HG03095 (cell line): ENCODE measurements around the gene XPC.

Source experiments
- ATAC-seq: cut with Tn5 transposase; IDR thresholded peaks from one replicate; pipeline ENCODE4 v1.9.1; 2021; ENCODE audit warnings: moderate library complexity; ENCODE audit not compliant: unreplicated experiment

XPC gene

GRCh38 chr3:14208977-14209394, 30.6 kb upstream of the XPC start:
- no peak for ATAC-seq

GRCh38 chr3:14208168-14208567, 29.8 kb upstream of the XPC start:
- no peak for ATAC-seq

- ATAC-seq = no peak
Observed at GRCh38 chr3:14206548-14207177, 28.3 kb upstream of the XPC start.

DNA sequence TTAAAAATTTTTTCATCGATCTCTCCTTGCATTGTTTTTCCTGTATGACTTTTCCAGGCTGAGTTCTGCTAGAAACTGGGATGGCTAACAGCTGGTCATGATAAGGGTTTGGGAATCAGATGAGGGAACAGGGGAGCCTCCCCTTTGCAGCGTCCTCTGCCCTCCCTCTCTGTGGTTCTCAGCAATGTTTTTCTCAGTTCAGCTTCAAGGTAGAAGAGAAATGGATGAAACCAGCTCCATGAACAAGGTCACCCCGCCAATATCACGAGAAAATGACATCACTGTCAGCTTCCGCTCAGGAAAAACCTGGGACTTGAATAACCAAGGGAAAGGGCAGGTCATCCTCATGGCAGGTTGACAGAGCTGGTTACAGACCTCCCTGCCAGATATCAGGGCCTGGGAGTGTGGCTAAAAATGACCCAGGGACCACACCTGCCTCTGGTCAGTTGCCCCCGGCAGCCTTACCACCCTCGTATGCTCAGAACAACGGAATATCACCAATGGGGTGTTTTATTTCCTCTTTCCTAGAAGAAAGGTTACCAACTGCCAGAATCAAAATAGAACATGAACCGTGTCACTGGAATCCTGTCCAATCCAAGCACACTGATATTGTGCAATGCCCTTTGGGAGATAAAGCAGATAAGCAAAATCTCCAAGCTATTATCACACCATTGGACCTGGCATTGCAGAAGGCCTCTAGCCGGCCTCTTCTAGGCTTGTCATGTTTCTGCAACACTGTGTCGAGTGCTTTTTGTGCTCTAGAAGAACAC, 26.3 kb upstream of the XPC start:
- ATAC-seq = no peak

- ATAC-seq = no peak
Observed at GRCh38 chr3:14203521-14204079, 25.2 kb upstream of the XPC start.

DNA sequence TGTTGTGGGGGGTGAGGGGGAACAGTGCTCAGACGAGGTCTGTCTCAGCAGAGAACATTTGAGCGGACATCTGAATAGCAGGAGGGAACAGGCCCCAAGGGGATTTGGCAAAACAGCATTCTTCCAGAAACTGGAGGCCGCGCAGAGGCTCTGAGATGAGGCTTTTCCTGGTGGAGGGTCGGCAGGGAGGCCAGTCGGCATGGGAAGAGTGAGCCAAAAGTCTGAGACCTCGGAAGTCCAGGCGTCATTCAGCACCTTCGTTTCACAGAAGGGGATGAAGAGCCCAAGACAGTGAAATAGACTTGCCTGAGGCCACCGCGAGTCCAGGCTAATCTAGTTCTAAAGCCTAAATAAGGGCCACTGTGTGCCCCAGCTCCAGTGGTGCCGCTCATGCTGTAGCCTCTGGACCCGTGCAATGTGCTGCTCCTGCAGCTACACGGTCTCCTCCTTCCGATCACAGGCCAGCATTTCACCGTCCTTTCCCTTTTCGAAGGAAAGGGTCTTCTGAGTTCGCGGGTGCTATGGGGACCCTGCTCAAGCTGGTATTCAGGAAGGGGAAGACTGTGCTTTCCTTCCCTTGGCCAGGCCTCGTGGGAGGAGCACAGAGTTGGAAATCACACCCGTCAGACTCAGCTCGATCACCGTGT, 24.6 kb upstream of the XPC start:
- no peak for ATAC-seq

- no peak for ATAC-seq
Observed at GRCh38 chr3:14201940-14202684, 23.7 kb upstream of the XPC start.

DNA sequence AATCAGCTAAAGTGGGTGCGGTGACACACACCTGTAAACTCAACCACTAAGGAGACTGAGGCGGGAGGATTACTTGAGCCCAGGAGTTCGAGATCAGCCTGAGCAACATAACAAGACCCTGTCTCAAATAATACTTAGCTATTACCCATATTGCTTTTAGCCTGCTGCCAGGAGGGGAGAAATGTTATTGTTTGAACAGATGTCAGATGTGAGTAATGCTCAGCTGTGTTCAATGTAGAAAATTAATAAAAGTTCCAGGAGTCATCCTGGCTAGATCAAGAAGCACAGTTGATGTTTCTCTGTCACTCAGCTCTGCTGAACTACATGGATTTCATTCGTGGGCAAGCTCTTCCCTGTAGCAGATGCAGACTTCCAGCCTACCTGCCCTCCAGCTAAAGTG, 22.4 kb upstream of the XPC start:
- ATAC-seq = no peak

DNA sequence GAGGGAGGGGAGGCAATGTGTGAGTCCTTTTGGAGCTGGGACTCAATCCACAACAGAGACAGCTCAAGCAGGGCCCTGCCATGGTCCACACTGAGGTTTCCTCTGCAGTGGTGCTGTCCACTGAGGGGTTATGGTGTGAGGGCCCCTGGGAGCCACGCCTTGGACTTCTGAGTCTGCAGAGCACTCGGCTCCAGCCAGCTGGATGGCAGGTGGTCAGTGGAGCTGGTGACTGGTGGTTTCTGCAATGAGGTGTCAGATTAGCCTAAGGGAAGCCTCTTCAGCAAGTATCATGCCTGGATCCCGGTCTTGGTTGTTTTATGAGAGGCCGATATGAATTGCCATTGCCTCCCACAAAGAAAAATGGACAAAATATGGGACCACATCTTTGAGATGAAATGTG, 21.9 kb upstream of the XPC start:
- no peak for ATAC-seq

GRCh38 chr3:14199641-14200040, 21.2 kb upstream of the XPC start:
- no peak for ATAC-seq

- ATAC-seq = no peak
Observed at GRCh38 chr3:14194865-14195264, 16.5 kb upstream of the XPC start.

DNA sequence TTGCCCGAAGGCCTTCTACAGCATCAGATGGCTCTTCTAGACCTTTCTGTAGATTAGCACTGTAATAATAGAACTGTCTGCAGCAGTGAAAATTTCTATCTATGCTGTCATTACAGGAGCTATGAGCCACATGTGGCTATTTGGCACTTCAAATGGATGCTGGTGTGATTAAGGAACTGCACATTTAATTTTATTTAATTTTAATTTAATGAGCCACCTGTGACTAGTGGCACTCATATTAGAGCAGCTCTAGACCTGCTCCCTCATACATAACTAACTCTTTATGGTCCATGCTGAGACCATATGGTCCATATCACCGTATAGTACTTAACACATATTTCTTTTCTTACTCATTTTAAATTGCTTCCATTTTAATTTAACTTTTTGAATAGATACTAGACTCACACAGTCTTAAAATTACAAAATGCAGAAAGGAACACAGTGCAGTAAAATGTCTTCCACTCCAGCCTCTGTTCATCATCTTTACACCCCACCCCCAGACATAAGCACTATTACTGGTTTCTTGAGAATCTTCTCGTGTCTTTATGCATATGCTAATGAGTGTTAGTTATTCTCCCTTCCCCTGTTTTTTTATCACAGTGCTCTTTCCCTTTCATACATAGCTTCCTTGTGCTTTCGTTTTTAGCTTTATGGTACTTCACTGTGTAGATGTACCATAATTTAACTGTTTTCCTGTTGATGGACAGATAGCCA, 9.8 kb upstream of the XPC start:
- ATAC-seq = no peak

DNA sequence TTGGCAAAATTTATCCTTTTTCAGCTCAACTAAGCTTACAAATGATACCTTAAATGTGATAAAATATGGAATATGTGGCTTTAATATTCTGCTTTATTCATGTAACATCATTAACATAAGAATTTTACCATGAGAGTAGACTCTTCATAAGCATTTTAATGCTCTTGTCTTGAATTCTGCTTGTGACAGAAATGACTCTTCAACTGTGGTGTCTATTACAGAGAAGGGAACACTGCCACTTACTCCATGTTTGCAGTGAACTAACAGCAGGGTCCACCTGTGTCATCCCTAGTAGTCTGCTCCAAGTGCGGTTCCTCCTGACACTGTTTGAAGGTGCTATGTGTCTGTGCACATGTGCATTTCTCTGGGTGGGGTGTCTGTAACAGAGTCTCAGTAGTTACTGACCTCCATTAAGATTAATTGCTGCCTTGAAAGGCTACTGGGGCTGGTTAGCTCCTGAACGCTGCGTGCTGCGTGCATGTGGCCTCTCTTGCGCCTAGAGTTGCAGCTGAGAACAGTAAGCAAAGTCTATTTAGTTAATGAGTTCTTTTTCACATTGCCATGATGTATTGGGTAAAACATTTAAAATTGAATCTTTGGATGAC, 8.6 kb upstream of the XPC start:
- ATAC-seq = no peak

DNA sequence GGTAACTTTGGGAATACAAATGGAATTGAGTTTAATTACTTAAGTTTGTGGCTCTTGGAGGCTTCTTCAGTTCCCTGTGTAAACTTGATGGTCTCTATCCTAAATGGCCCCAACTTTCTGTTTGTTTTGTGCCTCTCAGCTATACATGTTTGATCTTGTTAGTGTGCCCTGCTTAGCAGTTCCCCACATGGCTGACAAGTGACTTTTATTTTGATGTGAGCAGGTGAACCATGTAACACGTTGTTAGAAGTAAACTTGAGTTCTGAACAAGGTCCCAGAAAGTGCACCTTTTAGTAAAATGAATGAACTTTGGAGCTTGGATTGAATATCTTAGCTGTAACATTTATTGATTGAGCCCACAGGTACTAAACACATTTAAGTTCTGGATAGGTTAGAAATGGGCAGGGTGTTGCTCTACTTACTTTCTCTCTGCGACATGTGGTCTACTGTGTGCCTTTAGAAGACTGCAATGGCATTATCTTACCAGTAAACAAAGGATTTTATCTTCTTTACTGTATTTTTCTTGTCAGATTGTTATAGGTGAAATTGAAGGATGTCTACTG, 4.7 kb upstream of the XPC start:
- no peak for ATAC-seq

DNA sequence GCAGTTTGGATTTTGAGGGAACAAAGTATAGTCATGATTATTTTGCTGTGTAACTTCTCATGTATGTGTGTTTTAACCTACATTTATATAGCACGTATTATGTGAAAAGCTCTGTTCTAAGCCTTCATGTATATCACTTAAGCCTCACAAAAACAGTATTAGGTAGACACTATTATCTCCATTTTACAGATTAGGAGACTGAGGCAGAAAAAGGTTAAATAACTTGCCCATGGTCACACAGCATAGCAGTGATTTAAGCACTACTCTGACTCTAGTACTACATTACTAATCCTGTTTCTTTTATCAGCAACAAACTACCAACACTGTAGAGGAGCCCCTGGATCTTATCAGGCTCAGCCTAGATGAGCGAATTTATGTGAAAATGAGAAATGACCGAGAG, 2.9 kb upstream of the XPC start:
- ATAC-seq = no peak

DNA sequence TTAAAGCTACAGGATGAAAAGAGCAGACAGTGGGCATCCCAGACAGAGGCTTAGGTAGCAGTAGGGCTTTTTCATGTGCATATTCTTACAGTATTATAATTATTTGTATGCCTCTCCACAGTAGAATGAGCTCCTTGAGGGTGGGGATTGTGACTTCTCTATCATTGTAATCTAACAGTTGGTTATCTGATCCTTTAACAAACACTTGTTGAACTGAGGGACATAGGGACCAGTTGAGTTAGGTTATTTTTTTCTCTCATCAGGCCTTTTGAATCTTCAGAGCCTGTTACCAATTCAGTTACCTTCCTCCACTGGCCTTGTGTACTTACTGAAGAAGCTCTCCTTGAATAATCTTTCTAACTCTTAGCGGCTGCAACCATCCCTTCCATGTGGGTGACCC, 1.4 kb upstream of the XPC start:
- no peak for ATAC-seq

- ATAC-seq = no peak
Observed at GRCh38 chr3:14179114-14179465, 689 bp upstream of the XPC start.

GRCh38 chr3:14177580-14178246, 688 bp downstream of the XPC start:
- peak; percentile 7 for ATAC-seq

GRCh38 chr3:14175383-14176037, 2.9 kb downstream of the XPC start:
- ATAC-seq = no peak
